OCI-LY3 (cell line): ENCODE data around the gene ZNF362.

Source experiments
- H2AFZ ChIP-seq: fragments of 200-600, 300-600 bp; shearing (Covaris generic); 2 replicates; pipeline ENCODE4 v1.6.0; 2014; ENCODE audit warnings: antibody characterized with exemption, low read depth, low read length
- H3K27ac ChIP-seq: fragments of 200-600, 300-600 bp; sonication (generic); 2 replicates; pipeline ENCODE4 v1.5.1; 2014; ENCODE audit warnings: mild to moderate bottlenecking, low read length, moderate library complexity, mixed read lengths
- H3K27me3 ChIP-seq: fragments of 200-600, 300-600 bp; sonication (generic); 2 replicates; pipeline ENCODE4 v1.6.1; 2014; ENCODE audit warnings: low read depth, low read length, mixed read lengths
- H3K36me3 ChIP-seq: fragments of 200-600, 300-600 bp; sonication (generic); replicated peaks from 2 replicates; pipeline ENCODE3; 2014; ENCODE audit warnings: low read depth, low read length, mixed read lengths
- H3K4me1 ChIP-seq: fragments of 300-600, 200-600 bp; sonication (generic); 2 replicates; pipeline ENCODE4 v1.6.1; 2014; ENCODE audit warnings: low read length, mixed read lengths
- H3K4me2 ChIP-seq: fragments of 200-600, 300-600 bp; sonication (generic); 2 replicates; pipeline ENCODE4 v1.6.1; 2014; ENCODE audit warnings: low read length, mixed read lengths
- H3K4me3 ChIP-seq: fragments of 300-600, 200-600 bp; sonication (generic); 2 replicates; pipeline ENCODE4 v1.5.1; 2014; ENCODE audit warnings: antibody characterized with exemption, mild to moderate bottlenecking, low read length, moderate library complexity
- H3K79me2 ChIP-seq: fragments of 300-600, 200-600 bp; shearing (Covaris generic); 2 replicates; pipeline ENCODE4 v1.6.1; 2014; ENCODE audit warnings: mild to moderate bottlenecking, low read length, mixed read lengths
- H3K9ac ChIP-seq: fragments of 300-600, 200-600 bp; shearing (Covaris generic); 2 replicates; pipeline ENCODE4 v1.6.0; 2014; ENCODE audit warnings: mild to moderate bottlenecking, low read length, moderate library complexity
- H3K9me3 ChIP-seq: fragments of 200-600, 300-600 bp; shearing (Covaris generic); 2 replicates; pipeline ENCODE4 v1.6.1; 2014; ENCODE audit warnings: low read length, mixed read lengths; ENCODE audit not compliant: insufficient read depth
- H4K20me1 ChIP-seq: fragments of 200-600, 300-600 bp; sonication (generic); 2 replicates; pipeline ENCODE4 v1.6.1; 2016; ENCODE audit warnings: low read length, mixed read lengths; ENCODE audit not compliant: insufficient read depth
- EZH2phosphoT487 ChIP-seq: fragments of 200-600 bp; shearing (Covaris generic); IDR thresholded peaks from 2 replicates; pipeline ENCODE4 v1.6.1; 2018; ENCODE audit warnings: antibody characterized with exemption, mixed run types, low read depth
- TF ChIP-seq, protein P1 (sequence below): fragments of 200-600, 300-600 bp; sonication (generic); IDR thresholded peaks from 2 replicates; pipeline ENCODE4 v1.5.1; 2014; ENCODE audit warnings: antibody characterized with exemption, low read length, low read depth

ZNF362 gene

DNA sequence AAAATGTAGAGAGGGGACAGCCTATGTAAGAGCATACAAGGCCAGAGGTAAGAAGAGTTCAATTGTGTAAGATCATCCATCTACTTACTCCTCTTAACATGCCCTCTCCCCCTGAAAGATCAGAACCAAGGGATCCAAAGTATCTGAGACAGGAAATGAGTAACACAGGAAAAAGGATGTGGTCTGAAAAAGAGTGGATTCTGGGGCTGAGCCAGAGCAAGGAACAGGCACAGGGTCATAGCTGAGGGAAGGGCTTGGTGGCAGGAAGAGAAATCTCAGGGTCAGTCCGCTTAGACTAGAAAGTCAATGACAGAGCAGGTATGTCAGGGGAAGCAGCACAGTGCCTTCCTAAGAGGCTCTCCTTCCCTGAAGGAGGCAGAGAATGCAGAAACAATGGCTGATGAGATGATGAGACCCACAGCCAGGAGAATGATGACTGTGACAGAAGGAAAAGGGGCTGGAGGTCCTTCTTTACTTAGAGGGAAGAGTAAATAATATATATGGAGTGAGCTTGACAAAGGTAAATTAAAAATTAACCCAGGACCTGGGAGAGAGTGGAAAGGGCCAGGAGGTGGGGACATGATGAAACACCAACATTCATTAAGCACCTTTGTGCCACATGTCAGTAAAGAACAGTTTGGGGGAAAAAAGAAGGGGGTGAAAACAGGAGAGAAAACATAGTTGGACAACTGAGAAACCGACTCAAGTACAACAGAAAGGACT, 90.8 kb downstream of the ZNF362 start:
- Histone ChIP-seq H3K4me2 (no peak overlapping the region), H3K27ac (no peak overlapping the region), H3K79me2 (peaks cover 60% of the 10 kb centered on the region), H3K4me1 (peaks cover 22% of the 10 kb centered on the region), H3K4me3 (no peak overlapping the region), H3K9ac (no peak overlapping the region), H4K20me1 (peaks cover 24% of the 10 kb centered on the region), H3K36me3 (peaks cover 3% of the 10 kb centered on the region), H3K27me3 (no peaks in the 10 kb centered on the region), H3K9me3 (no peaks in the 10 kb centered on the region), H2AFZ (no peak overlapping the region)
- no peak for TF ChIP-seq EZH2phosphoT487
- TF ChIP-seq, protein P1, sequence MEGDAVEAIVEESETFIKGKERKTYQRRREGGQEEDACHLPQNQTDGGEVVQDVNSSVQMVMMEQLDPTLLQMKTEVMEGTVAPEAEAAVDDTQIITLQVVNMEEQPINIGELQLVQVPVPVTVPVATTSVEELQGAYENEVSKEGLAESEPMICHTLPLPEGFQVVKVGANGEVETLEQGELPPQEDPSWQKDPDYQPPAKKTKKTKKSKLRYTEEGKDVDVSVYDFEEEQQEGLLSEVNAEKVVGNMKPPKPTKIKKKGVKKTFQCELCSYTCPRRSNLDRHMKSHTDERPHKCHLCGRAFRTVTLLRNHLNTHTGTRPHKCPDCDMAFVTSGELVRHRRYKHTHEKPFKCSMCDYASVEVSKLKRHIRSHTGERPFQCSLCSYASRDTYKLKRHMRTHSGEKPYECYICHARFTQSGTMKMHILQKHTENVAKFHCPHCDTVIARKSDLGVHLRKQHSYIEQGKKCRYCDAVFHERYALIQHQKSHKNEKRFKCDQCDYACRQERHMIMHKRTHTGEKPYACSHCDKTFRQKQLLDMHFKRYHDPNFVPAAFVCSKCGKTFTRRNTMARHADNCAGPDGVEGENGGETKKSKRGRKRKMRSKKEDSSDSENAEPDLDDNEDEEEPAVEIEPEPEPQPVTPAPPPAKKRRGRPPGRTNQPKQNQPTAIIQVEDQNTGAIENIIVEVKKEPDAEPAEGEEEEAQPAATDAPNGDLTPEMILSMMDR = no peak

DNA sequence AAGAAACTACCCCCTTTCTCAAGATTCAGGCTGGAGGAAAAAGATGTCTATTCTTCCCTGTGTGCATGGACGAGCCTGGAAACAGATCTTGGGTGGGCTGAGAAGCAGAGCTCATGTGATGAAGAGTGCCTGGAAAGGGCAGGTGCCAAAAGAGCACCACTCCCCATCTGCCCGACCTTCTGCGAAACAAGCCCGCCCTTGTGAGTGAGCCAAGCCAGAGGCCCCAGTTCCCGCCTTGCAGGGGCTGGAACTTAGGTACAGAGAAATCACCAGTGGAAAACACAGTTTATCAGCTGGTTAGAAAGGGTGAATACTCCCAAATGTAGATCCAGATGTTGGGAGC, 91.3 kb downstream of the ZNF362 start:
- Histone ChIP-seq H3K27me3 (no peaks in the 10 kb centered on the region), H3K4me2 (peak overlapping the region; percentile 74; the same call in 1 of the 2 replicates), H4K20me1 (peaks cover 19% of the 10 kb centered on the region), H3K36me3 (peaks cover 3% of the 10 kb centered on the region), H3K79me2 (peaks cover 55% of the 10 kb centered on the region), H3K4me1 (peaks cover 17% of the 10 kb centered on the region), H3K9me3 (no peaks in the 10 kb centered on the region), H3K27ac (no peak overlapping the region), H3K9ac (no peak overlapping the region), H2AFZ (no peak overlapping the region), H3K4me3 (no peak overlapping the region)
- TF ChIP-seq, protein P1 = no peak
- TF ChIP-seq EZH2phosphoT487 = no peak

DNA sequence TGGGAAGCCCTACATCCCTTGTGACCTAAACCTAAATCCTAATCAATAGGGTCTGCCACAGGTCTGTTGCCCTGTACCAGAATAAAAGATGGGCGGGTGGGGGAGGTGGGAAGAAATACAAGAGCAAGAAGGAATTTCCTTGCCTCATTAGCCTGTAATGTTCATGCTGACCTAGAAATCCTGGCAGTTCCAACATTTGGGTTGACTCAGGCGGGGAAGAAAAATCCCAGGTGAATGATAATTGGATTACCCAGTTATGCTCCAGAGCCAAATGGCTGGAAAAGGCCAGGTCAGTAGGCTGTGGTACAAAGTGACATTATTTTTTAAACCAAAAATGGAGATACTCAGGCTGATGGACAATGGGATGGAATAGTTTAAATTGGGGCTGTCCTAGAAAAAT, 91.9 kb downstream of the ZNF362 start:
- peaks cover 50% of the 10 kb centered on the region for H3K79me2 ChIP-seq
- peak overlapping the region; percentile 74 for H3K4me2 ChIP-seq
- H3K9ac ChIP-seq = peak overlapping the region; percentile 81
- peak overlapping the region; percentile 91 for H3K4me3 ChIP-seq
- no peak overlapping the region for H3K27ac ChIP-seq
- no peaks in the 10 kb centered on the region for H3K9me3 ChIP-seq
- peaks cover 16% of the 10 kb centered on the region for H4K20me1 ChIP-seq
- no peaks in the 10 kb centered on the region for H3K27me3 ChIP-seq
- H3K4me1 ChIP-seq = peaks cover 13% of the 10 kb centered on the region
- TF ChIP-seq EZH2phosphoT487 = no peak
- TF ChIP-seq, protein P1 = no peak
- H2AFZ ChIP-seq = no peak overlapping the region
- peaks cover 3% of the 10 kb centered on the region for H3K36me3 ChIP-seq

DNA sequence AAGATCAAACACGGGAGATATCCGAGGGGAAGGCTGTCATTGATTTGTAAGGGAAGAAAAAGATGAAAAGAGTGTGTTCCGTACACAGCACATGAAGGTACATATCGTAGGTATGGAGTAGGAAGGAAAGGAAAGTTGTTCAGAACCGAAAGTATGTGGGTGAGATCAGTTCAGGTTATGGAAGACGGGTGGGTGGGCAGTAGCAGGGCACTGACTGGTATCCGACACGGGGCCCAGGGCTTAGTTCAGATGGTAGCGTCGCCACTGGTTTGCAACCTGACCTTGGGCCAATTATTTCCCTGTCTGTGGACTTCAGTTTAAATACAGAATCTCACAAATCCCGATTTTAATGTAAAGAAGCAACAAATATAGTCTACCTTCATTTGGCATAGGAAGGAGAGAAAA, 92.4 kb downstream of the ZNF362 start:
- Histone ChIP-seq H3K79me2 (peaks cover 49% of the 10 kb centered on the region), H3K9ac (peak overlapping the region; percentile 81), H3K27me3 (no peaks in the 10 kb centered on the region), H3K4me1 (peaks cover 13% of the 10 kb centered on the region), H2AFZ (no peak overlapping the region), H3K27ac (0 out of 2 replicates have a peak overlapping the region, but pooled peaks have one; percentile 15), H3K4me3 (peak overlapping the region; percentile 91), H3K9me3 (no peaks in the 10 kb centered on the region), H4K20me1 (peaks cover 16% of the 10 kb centered on the region), H3K36me3 (peaks cover 3% of the 10 kb centered on the region), H3K4me2 (peak overlapping the region; percentile 74)
- TF ChIP-seq, protein P1 = no peak
- TF ChIP-seq EZH2phosphoT487 = no peak
